ENCODE measurements around the gene STON2.

STON2 gene

GRCh38 chr14:81416981-81417380 lies 16.9 kb upstream of the STON2 start:
- DNase-seq (ENCODE audit: low spot score) = no peak

GRCh38 chr14:81416194-81416952 lies 16.2 kb upstream of the STON2 start:
- DNase-seq (ENCODE audit: low spot score) = no peak

GRCh38 chr14:81415781-81416180 lies 15.7 kb upstream of the STON2 start:
- no peak for DNase-seq (ENCODE audit: low spot score)

- no peak for DNase-seq (ENCODE audit: low spot score)
Observed at GRCh38 chr14:81414123-81414522, 14.0 kb upstream of the STON2 start.

- no peak for DNase-seq (ENCODE audit: low spot score)
Observed at GRCh38 chr14:81412779-81413178, 12.7 kb upstream of the STON2 start.

GRCh38 chr14:81408595-81408994 lies 8.5 kb upstream of the STON2 start:
- DNase-seq (ENCODE audit: low spot score) = no peak

GRCh38 chr14:81406863-81407262 lies 6.7 kb upstream of the STON2 start:
- no peak for DNase-seq (ENCODE audit: low spot score)

GRCh38 chr14:81402123-81402495 lies 2.0 kb upstream of the STON2 start:
- no peak for DNase-seq (ENCODE audit: low spot score)

GRCh38 chr14:81401420-81402122 lies 1.4 kb upstream of the STON2 start:
- DNase-seq (ENCODE audit: low spot score) = no peak

- DNase-seq (ENCODE audit: low spot score) = no peak
Observed at GRCh38 chr14:81400852-81401251, 728 bp upstream of the STON2 start.

- DNase-seq (ENCODE audit: low spot score) = no peak
Observed at GRCh38 chr14:81398196-81398891, 1.8 kb downstream of the STON2 start.

- DNase-seq (ENCODE audit: low spot score) = no peak
Observed at GRCh38 chr14:81396113-81396512, 4.0 kb downstream of the STON2 start.

- DNase-seq (ENCODE audit: low spot score) = no peak
Observed at GRCh38 chr14:81394739-81395138, 5.4 kb downstream of the STON2 start.

GRCh38 chr14:81392976-81393643 lies 7.0 kb downstream of the STON2 start:
- no peak for DNase-seq (ENCODE audit: low spot score)

- no peak for DNase-seq (ENCODE audit: low spot score)
Observed at GRCh38 chr14:81392052-81392451, 8.1 kb downstream of the STON2 start.

GRCh38 chr14:81390696-81391095 lies 9.4 kb downstream of the STON2 start:
- no peak for DNase-seq (ENCODE audit: low spot score)

GRCh38 chr14:81388336-81388735 lies 11.8 kb downstream of the STON2 start:
- no peak for DNase-seq (ENCODE audit: low spot score)

GRCh38 chr14:81386290-81386745 lies 13.8 kb downstream of the STON2 start:
- no peak for DNase-seq (ENCODE audit: low spot score)

GRCh38 chr14:81385886-81386285 lies 14.2 kb downstream of the STON2 start:
- no peak for DNase-seq (ENCODE audit: low spot score)

- no peak for DNase-seq (ENCODE audit: low spot score)
Observed at GRCh38 chr14:81385419-81385818, 14.7 kb downstream of the STON2 start.

- no peak for DNase-seq (ENCODE audit: low spot score)
Observed at GRCh38 chr14:81384900-81385299, 15.2 kb downstream of the STON2 start.

- no peak for DNase-seq (ENCODE audit: low spot score)
Observed at GRCh38 chr14:81382517-81383225, 17.5 kb downstream of the STON2 start.

All from left forelimb (tissue), 1 donor.